Neural progenitor cell (in vitro differentiated cells): ENCODE results near the gene ANK3. TPM values are rescaled to one million over a fixed set of nuclear protein-coding genes. Genes with fewer than 3 reads are reported as not detected.

ENCODE experiments used
- DNase-seq: peaks from one replicate; pipeline ENCODE4 v3.0.0-alpha.2; 2016; ENCODE audit warnings: low spot score
- H2AFZ ChIP-seq: fragments of 200-600 bp; sonication (generic); replicated peaks from 2 replicates; pipeline ENCODE4 v1.6.1; 2016; ENCODE audit warnings: antibody characterized with exemption
- H3F3A ChIP-seq: fragments of 200-600 bp; sonication (generic); 2 replicates; pipeline ENCODE4 v1.6.1; 2016; ENCODE audit warnings: antibody characterized with exemption, low read depth
- H3K27ac ChIP-seq: fragments of 200-600 bp; sonication (generic); 2 replicates; pipeline ENCODE4 v1.5.1; 2016; ENCODE audit warnings: mild to moderate bottlenecking
- H3K27me3 ChIP-seq: fragments of 200-600 bp; sonication (generic); 2 replicates; pipeline ENCODE4 v1.6.1; 2016; ENCODE audit warnings: mild to moderate bottlenecking, moderate library complexity
- H3K36me3 ChIP-seq: fragments of 200-600 bp; sonication (generic); 2 replicates; pipeline ENCODE4 v1.5.1; 2016
- H3K4me1 ChIP-seq: fragments of 200-600 bp; sonication (generic); 2 replicates; pipeline ENCODE4 v1.6.1; 2016; ENCODE audit warnings: mixed run types
- H3K4me2 ChIP-seq: fragments of 200-600 bp; sonication (generic); 2 replicates; pipeline ENCODE4 v1.6.1; 2016
- H3K4me3 ChIP-seq: fragments of 200-600 bp; sonication (generic); 2 replicates; pipeline ENCODE4 v1.5.1; 2016
- H3K79me2 ChIP-seq: fragments of 200-600 bp; sonication (generic); 2 replicates; pipeline ENCODE4 v1.6.1; 2016; ENCODE audit warnings: low read depth
- H3K9ac ChIP-seq: fragments of 200-600 bp; sonication (generic); 2 replicates; pipeline ENCODE4 v1.6.1; 2016
- H3K9me3 ChIP-seq: fragments of 200-600 bp; sonication (generic); 2 replicates; pipeline ENCODE4 v1.5.1; 2016; ENCODE audit warnings: low read depth
- H4K20me1 ChIP-seq: fragments of 200-600 bp; sonication (generic); 2 replicates; pipeline ENCODE4 v1.6.1; 2016; ENCODE audit warnings: low read depth
- H3K27ac Mint-ChIP-seq: 3 replicates; pipeline ENCODE4 v1.8.0; 2021; ENCODE audit warnings: mixed read lengths
- H3K27me3 Mint-ChIP-seq: 2 replicates; pipeline ENCODE4 v1.8.0; 2022; ENCODE audit warnings: low read depth, mild to moderate bottlenecking, inconsistent platforms, moderate library complexity, mixed read lengths; ENCODE audit not compliant: insufficient read depth
- H3K36me3 Mint-ChIP-seq: 3 replicates; pipeline ENCODE4 v1.8.0; 2021; ENCODE audit warnings: mixed read lengths
- H3K4me1 Mint-ChIP-seq: 3 replicates; pipeline ENCODE4 v1.8.0; 2021; ENCODE audit warnings: mixed read lengths
- H3K4me3 Mint-ChIP-seq: 3 replicates; pipeline ENCODE4 v1.8.0; 2021; ENCODE audit warnings: mild to moderate bottlenecking, moderate library complexity, mixed read lengths
- H3K9me3 Mint-ChIP-seq: 3 replicates; pipeline ENCODE4 v1.8.0; 2020; ENCODE audit warnings: mixed read lengths
- EZH2 ChIP-seq: fragments of 200-600 bp; sonication (generic); IDR thresholded peaks from 2 replicates; pipeline ENCODE4 v1.6.1; 2017; ENCODE audit warnings: antibody characterized with exemption, mild to moderate bottlenecking, moderate library complexity
- EZH2phosphoT487 ChIP-seq: fragments of 200-600 bp; sonication (generic); IDR thresholded peaks from 2 replicates; pipeline ENCODE4 v1.6.1; 2017; ENCODE audit warnings: antibody characterized with exemption
- total RNA-seq: library from RNA; depleted of rRNA; stranded (reverse); fragments of >200 nt; gene quantifications from 2 replicates; pipeline ENCODE4 v1.2.3, GENCODE V29; 2015; ENCODE audit warnings: low replicate concordance
- TF ChIP-seq, protein P1 (sequence below): fragments of 200-600 bp; sonication (generic); IDR thresholded peaks from 2 replicates; pipeline ENCODE4 v1.5.1; 2017; ENCODE audit warnings: antibody characterized with exemption, mild to moderate bottlenecking

Gene ANK3
- total RNA-seq, 1 donor from 2014 or later = 54.1 TPM

DNA sequence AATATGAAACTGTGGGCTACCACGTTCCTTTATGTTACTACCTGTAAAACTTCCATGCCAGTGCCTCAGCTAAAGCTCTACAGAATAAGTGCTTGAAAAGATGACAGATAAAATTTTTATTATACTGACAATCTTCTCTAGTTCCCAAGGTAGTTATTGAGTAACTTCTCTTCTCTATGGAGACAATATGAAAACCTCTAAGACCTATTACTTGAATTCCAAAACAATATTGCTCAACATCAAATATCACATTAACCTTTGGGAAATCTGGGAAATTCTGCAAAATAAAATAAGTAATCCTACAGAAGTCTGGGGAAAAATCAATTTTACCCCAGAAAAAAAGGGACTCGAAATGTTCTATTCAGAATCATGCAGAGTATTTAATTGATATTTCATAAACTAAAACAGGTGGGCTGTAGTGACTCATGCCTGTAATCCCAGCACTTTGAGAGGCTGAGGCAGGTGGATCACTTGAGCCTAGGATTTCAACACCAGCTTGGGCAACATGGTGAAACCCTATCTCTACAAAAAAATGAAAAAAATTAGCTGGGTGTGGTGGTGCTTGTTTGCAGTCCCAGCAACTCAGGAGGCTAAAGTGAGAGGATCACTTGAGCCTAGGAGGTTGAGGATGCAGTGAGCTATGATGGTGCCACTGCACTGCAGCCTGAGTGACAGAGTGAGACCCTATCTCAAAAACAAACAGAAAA, 23.8 kb upstream of the ANK3 start:
- no peaks in the 10 kb centered on the region for H4K20me1 ChIP-seq
- H2AFZ ChIP-seq = no peak overlapping the region
- H3K36me3 ChIP-seq = no peaks in the 10 kb centered on the region
- no peak overlapping the region for H3K4me2 ChIP-seq
- DNase-seq = no peak
- Mint-ChIP-seq H3K27me3 (peaks cover 2% of the 10 kb centered on the region), H3K4me1 (peaks cover 6% of the 10 kb centered on the region), H3K27ac (no peak overlapping the region), H3K9me3 (no peaks in the 10 kb centered on the region), H3K36me3 (no peaks in the 10 kb centered on the region), H3K4me3 (no peak overlapping the region)
- no peak for TF ChIP-seq EZH2
- TF ChIP-seq, protein P1, sequence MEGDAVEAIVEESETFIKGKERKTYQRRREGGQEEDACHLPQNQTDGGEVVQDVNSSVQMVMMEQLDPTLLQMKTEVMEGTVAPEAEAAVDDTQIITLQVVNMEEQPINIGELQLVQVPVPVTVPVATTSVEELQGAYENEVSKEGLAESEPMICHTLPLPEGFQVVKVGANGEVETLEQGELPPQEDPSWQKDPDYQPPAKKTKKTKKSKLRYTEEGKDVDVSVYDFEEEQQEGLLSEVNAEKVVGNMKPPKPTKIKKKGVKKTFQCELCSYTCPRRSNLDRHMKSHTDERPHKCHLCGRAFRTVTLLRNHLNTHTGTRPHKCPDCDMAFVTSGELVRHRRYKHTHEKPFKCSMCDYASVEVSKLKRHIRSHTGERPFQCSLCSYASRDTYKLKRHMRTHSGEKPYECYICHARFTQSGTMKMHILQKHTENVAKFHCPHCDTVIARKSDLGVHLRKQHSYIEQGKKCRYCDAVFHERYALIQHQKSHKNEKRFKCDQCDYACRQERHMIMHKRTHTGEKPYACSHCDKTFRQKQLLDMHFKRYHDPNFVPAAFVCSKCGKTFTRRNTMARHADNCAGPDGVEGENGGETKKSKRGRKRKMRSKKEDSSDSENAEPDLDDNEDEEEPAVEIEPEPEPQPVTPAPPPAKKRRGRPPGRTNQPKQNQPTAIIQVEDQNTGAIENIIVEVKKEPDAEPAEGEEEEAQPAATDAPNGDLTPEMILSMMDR = no peak
- TF ChIP-seq EZH2phosphoT487 = no peak
- no peaks in the 10 kb centered on the region for H3K4me1 ChIP-seq
- no peaks in the 10 kb centered on the region for H3K9me3 ChIP-seq
- no peak overlapping the region for H3K27ac ChIP-seq
- H3K27me3 ChIP-seq = no peaks in the 10 kb centered on the region
- H3K79me2 ChIP-seq = no peaks in the 10 kb centered on the region
- H3K9ac ChIP-seq = no peak overlapping the region
- H3F3A ChIP-seq = no peaks in the 10 kb centered on the region
- no peak overlapping the region for H3K4me3 ChIP-seq

DNA sequence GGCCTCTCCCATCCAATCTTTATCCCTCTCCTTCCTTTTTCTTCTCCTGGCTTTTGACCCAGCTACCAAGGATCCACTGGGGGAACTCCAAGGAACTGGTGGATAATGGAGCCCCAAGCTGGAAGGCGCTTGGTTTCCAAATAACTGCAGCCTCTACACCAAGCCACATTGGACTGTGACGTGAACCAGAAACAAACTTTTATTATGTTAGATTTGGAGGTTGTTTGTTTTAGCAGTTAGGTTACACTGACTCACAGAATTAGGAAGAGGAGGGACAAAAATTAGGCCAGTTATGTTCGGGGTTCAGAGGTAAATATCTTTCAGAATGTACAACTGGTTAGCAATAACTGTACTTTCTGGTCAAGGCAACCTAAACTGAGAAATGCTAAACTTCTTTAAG, 21.3 kb upstream of the ANK3 start:
- no peak overlapping the region for H3K4me3 Mint-ChIP-seq
- H3K4me2 ChIP-seq = no peak overlapping the region

DNA sequence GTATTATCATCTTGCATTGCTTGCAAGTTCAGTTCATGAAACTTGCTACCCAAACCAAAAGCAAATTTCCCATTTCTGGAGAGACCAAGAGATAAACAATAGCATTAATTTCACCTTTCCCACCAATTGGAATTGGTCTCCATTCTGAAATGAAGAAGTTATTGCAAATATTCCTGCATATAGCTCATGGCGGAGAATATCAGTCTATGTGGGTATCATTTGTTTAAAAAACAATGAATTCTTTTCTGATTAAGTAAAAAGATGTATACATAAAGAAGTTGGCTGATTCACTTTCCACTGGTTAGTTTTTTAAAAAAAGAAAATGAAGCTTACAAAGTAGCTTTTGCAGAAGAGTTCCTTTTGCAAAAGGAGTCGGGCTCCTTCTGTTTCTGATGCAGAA, 19.5 kb upstream of the ANK3 start:
- no peaks in the 10 kb centered on the region for H3K36me3 Mint-ChIP-seq

More for the DNA sequence above, 21.3 kb upstream of the ANK3 start:
- H3K27ac Mint-ChIP-seq = no peak overlapping the region
- H3K36me3 ChIP-seq = no peaks in the 10 kb centered on the region
- no peak overlapping the region for H3K9ac ChIP-seq
- no peak for DNase-seq
- no peaks in the 10 kb centered on the region for H3K9me3 ChIP-seq
- no peaks in the 10 kb centered on the region for H3F3A ChIP-seq
- H2AFZ ChIP-seq = no peak overlapping the region
- H3K27me3 Mint-ChIP-seq = peaks cover 2% of the 10 kb centered on the region
- H3K4me1 Mint-ChIP-seq = peaks cover 6% of the 10 kb centered on the region
- no peaks in the 10 kb centered on the region for H3K9me3 Mint-ChIP-seq
- no peaks in the 10 kb centered on the region for H3K27me3 ChIP-seq
- no peaks in the 10 kb centered on the region for H3K79me2 ChIP-seq
- H3K27ac ChIP-seq = no peak overlapping the region
- TF ChIP-seq EZH2 (no peak), EZH2phosphoT487 (no peak)
- TF ChIP-seq, protein P1 = no peak
- H3K4me3 ChIP-seq = no peak overlapping the region
- H3K4me1 ChIP-seq = no peaks in the 10 kb centered on the region
- no peaks in the 10 kb centered on the region for H3K36me3 Mint-ChIP-seq
- no peaks in the 10 kb centered on the region for H4K20me1 ChIP-seq

More for the DNA sequence above, 19.5 kb upstream of the ANK3 start:
- H3K4me2 ChIP-seq = no peak overlapping the region
- no peaks in the 10 kb centered on the region for H4K20me1 ChIP-seq
- H3K27ac ChIP-seq = no peak overlapping the region
- Mint-ChIP-seq H3K27ac (no peak overlapping the region), H3K4me1 (peaks cover 2% of the 10 kb centered on the region), H3K27me3 (peaks cover 2% of the 10 kb centered on the region), H3K4me3 (no peak overlapping the region), H3K9me3 (no peaks in the 10 kb centered on the region)
- H3K79me2 ChIP-seq = no peaks in the 10 kb centered on the region
- H2AFZ ChIP-seq = no peak overlapping the region
- no peaks in the 10 kb centered on the region for H3K4me1 ChIP-seq
- TF ChIP-seq, protein P1 = no peak
- no peak for TF ChIP-seq EZH2
- no peak for TF ChIP-seq EZH2phosphoT487
- H3F3A ChIP-seq = no peaks in the 10 kb centered on the region
- no peak for DNase-seq
- no peak overlapping the region for H3K9ac ChIP-seq
- no peaks in the 10 kb centered on the region for H3K9me3 ChIP-seq
- no peaks in the 10 kb centered on the region for H3K36me3 ChIP-seq
- no peaks in the 10 kb centered on the region for H3K27me3 ChIP-seq
- no peak overlapping the region for H3K4me3 ChIP-seq
